Activated CD8-positive, alpha-beta memory T cell treated with anti-CD3 and anti-CD28 coated beads, Interleukin-2, amount 50 U/mL, for 24 hours (primary cell): ENCODE results near the gene COL21A1.

Experiments
- DNase-seq: peaks from one replicate; pipeline ENCODE4 v3.0.0-alpha.2; 2020; ENCODE audit errors: extremely low read depth

COL21A1 gene

DNA sequence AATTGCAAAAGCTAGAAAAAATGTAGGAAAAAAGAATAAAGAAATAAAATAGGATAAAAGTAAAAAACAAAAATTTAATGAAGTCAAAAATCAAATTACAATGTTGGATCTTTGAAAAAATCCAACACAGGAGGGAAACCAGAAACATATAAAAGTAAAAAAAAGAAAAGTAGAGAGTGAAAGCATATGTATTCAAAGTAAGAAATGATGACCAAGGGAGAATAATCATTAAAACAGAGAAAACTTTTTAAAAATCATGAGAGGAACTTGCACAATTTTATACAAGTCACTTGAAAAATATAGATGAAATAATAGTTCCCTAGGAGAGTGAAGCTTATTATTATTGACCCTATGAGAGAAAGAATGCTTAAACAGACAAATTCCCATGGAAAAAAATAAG is 138.2 kb downstream of the COL21A1 start:
- no peak for DNase-seq

DNA sequence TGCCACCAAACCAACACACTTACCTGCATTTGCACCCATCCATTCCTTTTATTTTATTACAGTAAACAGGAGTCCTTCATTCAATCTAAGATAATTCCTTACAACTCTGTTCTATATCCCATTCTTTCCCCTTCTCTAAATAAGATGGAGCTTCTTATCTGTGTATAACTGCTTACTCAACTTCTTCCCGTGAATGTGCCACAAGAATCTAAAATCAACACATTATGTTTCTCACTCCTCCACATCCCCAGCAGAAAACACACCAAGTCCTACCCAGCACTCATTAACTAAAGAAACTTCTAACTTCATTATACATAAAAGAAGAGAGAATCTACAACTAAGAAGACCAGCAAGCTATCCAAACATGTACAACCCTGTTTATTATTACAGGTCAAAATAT is 141.1 kb downstream of the COL21A1 start:
- DNase-seq = no peak

DNA sequence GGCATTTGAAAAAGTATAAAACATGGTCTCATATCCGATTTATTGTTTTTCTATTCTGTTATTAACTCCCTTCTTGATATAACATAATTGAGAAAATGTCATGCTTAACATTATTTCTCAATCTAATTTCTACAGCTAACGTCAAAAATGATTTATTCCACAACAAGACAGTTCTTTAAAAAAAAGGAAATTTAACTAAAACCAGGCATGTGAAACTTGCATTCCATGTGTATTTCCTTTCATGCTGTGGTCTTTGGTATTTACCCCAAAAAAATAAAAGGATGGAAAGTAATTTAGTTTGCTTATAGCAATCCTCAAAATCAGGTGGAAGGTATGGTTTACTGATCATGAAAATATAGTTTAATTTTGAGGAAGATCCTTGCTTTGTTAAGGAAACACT is 142.8 kb downstream of the COL21A1 start:
- no peak for DNase-seq

DNA sequence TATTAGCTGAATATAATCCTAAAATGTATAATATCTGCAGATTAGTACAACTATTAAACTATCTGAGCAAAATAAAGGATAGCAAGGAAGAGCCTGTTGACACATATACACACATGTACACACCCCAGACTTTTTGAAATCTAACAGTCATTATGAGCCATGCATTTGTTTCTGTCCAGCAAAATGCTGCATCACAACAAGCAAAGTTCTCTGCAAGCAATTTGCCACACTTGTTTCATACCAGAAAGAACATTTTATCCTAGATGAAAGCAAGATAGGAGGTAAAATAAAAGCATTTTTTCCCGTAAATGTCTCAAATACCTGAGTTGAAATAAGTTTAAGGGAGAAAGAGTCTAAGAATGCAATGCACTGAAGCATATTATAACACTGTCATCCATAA is 145.2 kb downstream of the COL21A1 start:
- DNase-seq = no peak

DNA sequence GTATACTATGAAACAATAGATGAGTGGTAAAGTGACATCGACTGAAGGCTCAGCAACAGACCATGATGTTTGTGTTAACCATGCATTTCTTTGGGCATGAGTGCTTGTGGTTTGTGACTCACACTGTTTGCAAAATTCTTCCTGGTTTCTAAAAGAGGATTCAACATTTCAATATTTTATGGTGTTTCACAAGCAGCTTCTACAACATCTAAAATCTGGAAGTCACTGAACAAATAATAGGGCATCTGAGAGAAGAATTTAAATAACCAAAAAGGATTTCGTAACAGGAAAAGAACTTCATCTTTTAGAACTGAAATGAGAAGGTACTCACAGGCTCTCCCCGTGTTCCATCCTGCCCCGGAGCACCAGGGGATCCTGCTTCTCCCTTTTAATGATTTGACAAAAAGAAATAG is 146.2 kb downstream of the COL21A1 start:
- DNase-seq = no peak

DNA sequence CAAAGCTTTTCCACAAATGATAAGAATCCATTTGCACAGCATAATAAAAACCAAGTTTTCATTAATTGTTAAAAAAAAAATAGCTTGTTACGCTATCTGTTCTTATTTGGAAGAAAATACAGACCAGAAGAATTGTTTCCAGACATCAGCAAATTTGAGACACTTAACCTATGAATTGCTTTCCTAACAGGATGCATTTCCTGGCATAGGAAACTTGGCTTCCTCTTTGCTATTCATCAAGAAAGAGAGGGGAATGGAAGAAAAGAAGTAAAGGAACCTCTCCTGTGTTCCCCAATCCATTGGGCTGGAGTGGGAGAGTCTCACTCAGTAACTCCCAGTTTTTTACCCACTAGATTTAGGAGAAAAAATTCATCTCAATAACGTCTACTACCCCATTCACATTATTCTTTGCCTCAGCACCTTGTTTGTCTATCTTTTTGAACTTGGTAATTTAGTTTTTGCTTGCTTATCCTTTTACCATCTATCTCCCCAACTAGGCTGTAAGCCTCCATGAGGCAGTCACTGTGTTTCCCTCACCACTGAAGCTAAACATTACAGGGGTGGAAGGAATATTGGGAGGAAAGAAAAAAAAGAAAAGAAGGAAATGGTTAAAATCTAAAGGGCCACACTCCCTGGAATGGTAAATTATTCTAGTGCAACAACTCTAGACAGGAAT is 150.3 kb downstream of the COL21A1 start:
- DNase-seq = no peak

DNA sequence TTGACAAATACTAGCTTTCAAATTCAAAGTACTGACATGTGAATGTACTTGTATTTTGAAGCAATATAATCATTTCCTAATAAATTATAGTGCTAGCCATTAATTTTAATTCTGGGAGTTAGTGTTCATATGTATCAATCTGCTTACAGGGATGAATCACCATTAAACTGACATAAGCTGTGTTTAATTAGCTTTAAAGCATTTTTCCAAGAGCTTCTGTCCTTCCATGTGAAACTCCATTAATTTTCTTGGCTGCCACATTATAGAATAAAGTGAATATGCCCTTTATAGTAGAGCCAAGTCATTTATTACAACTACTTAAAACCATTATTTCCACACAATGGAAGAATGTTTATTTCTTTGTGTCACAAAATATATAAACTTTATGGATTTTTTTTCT is 150.8 kb downstream of the COL21A1 start:
- no peak for DNase-seq

DNA sequence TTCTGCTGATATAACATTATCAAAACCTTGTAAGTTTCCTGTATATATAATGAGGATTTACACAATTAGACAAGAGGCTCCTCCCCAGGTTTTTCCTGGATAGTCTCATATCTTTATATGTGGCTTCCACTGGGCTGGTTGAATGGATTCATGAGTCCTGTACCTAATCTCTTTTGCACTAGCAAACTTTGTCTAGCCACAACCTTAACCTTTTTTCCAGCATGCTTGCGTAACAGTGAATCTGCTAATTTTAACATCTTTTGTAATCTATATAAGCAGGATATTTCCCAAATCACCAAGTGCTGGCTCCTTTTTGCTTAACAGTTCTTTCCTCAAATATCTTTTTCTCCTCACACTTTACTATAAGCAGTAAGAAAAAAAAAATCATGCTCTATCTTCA is 153.6 kb downstream of the COL21A1 start:
- no peak for DNase-seq

DNA sequence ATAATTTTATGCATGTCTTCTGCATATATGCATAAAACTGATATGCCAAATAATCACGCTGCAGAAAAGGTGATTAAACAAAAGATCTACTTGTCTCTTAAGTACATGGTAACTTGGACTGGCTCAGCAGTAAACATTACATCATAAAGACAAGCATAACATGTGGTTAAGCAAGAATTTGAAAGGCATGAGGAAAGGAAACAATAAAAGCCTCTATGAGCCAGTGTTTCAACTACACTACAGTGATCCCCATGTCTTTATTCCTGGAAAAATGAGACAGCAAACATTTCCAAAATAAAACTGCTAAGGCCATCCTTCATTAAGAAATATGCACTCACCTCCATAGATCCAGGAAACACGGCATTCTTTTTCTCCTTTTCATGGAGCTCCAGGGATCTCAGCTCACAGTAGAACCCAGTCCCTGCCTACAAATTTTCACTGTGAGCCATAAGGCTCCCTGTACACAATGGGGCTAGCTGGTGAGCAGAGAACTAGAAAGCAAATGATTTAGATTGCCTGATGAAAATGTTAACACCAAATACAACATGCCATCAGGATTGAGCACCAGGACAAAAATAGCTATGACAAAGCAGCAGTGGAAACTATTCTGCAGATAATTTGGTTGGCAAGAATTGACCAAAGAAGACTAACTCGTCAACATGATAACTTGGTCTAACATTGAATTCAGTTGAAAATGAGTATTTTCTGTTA is 156.1 kb downstream of the COL21A1 start:
- DNase-seq = no peak

DNA sequence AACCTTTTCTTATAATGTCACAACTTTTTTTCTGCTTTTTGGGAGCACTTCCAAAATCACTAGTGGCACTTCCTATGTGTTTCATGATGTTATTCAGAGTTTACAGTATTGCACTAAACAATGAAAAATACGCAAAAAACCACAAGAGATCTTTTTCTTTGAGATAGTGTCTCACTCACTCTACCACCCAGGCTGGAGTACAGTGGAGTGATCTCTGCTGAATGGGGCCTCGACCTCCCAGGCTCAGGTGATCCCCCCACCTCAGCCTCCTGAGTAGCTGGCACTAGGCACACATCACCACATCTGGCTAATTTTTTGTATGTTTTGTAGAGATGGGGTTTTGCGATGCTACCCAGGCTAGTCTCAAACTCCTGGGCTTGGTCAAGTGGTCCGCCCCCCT is 158.7 kb downstream of the COL21A1 start:
- no peak for DNase-seq

DNA sequence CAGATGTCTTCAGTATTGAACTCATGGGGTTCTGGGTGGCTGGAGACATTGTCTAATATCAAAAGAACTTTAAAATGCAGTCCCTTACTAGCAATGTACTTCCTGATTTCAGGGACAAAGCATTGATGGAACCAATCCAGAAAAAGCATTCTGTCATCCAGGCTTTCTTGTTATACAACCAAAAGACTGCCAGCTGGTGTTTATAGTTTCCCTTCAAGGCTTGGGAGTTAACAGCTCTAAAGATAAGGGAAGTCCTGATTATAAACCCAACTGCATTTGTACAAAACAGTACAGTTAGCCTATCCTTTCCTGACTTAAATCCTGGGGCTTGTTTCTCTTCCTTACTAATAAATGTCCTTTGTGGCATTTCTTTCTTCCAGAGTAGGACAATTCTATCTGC is 160.0 kb downstream of the COL21A1 start:
- no peak for DNase-seq

DNA sequence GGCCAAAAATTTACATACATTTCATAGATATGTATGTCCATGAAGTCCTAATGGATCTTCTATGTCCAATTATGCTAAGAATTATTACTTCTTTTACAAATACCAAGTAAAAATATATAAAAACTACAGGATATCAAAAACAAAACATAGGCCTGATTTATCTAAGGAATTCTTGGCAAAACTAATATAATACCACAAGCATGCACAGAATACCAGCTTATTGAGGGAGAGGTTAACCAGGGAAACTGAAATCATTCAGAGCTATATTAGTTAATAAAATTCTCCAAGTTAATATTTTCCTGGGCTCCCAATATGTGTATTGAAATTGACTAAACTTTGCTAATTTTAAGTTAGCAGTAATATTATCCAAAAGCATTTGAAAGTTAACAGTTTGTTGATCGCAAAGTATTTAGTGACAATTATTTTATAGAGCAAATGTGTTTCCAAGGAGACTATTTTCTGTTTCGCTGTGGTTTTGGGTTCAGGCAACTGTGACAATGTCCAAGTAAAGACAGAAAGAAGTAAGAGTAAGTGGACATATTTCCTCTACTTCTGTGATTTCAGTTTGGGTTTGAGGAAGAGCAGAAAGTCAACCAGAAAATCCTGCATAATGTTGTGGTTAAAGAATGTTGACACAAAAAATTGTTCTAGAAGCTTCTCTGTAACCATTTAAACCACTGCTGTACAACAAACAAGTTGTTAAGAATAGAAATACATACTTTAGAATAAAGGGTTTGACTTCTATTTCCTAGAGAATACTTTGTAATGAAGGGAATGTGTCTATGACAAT is 167.4 kb downstream of the COL21A1 start:
- DNase-seq = no peak

DNA sequence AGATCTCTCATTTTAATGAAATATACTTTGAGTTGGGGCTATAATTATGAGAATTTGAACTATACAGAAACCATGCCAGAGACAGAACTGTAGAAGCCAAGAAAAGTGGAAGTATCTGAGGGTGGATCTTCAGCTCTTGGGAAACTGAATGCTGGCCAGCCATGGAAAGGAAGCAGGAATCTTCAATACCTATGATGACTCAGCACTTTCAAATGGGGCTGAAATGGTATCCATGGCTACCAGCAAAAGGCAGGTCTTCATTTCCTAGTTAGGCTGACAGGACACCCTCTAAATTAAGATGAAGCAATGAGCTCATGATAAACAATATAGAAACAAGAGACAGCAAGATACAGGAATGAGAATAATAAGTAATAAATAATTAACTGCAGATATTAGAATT is 171.3 kb downstream of the COL21A1 start:
- DNase-seq = no peak

DNA sequence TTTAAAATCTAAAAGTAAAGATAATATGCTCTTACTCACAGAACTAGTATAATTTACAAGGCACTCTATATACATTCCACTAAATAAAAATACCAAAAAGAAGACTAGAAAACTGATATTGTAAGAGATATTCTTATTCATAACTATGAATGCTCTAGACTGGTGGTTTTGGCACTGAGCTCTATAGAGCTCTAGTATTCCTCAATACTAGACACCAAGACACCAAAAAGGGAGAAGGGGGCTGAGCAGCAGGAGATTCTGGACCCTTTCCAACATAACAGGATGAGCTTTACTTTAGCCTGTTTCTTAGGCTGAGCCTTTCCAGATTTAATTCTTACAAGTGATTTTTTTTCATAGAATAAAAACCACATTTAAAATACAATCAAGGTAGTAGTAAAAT is 173.6 kb downstream of the COL21A1 start:
- DNase-seq = no peak

DNA sequence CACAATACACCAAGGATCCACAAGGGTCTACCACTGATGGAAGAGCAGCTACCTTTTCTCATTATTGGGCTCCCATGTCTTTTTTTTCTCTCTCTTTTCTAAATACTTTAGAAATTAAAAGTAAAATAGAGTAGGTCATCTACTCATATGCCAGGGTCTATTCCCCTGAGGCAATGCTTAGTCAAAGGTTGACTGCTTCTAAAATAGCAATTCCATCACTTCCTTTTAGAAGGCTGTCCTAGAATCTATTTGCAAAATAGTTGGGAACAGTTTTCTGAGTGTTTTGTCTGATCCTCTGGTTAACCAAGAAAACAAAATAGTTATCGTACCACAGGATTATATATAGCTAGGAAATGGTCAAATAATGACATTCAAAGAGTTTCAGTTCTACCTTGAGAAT is 174.1 kb downstream of the COL21A1 start:
- no peak for DNase-seq

DNA sequence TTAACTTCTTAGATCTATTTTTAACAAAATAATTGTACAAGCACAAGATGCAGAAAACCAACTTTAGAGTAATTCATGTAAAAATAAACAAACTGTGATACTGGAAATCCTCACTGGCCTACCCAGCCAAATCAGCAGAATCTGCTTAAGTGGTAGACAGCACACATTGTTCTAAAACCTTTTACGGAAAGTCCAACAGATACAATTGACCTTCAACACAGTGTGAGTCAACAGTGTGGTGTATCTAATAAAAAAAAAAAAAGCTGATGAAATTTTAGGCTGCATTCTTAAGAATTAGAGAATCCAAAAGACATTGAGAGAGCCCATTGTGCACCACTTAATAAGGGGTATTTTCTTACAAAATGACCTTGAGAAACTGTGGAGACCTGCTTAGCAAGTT is 174.5 kb downstream of the COL21A1 start:
- DNase-seq = no peak

DNA sequence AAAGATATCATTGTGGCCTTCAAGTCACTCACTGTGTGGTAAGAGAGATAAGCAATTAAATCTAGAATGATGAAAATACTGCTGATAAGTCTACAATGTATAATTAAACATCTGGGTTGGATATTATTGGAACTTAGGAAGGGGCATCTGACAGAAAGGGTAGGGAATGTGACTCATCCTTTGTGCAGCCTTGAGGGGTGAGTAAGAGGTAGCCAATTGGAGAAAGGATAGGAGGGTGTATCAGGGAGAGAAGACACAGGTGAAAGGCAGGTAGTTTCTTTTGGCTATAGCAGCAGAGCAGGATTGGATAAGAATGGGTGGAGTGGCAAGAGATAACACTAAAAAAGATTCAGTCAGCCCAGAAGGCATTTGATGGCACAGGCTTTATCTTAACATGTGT is 182.0 kb downstream of the COL21A1 start:
- no peak for DNase-seq

DNA sequence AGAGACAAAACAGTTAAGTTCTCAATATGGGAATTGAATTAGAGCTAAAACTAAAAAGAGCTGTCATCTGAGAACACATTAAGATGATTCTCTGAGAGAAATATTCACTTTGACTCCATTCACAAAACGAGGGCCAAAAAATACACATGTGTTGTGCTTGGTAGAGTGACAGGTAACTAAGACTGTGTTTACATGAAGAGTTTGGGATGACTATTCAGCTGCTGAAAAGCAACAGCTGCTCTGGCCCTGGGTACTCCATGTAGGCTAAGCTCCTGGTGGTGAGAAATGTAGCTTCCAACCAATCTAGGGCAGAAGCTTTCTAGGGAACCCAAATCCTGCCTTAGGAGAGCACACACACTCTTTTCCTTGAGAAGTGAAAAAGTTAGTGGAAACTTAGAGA is 184.5 kb downstream of the COL21A1 start:
- DNase-seq = no peak

DNA sequence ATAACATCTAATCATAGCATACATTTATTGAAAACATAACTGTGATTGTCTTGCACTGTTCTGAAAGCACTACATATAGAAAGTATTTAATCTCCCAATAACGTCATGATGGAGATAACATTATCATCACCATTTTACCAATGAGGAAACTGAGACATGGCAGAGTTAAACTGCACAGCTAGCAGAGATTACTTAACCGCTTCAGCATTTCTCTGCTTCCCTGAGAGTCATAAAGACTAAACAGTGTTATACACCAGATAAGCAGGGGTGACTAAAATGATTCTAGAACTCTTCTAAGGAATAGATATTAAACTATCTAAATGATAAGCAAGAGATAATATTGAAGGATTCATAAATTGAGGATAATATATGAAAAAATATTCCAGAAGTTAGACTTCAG is 188.7 kb downstream of the COL21A1 start:
- DNase-seq = no peak

DNA sequence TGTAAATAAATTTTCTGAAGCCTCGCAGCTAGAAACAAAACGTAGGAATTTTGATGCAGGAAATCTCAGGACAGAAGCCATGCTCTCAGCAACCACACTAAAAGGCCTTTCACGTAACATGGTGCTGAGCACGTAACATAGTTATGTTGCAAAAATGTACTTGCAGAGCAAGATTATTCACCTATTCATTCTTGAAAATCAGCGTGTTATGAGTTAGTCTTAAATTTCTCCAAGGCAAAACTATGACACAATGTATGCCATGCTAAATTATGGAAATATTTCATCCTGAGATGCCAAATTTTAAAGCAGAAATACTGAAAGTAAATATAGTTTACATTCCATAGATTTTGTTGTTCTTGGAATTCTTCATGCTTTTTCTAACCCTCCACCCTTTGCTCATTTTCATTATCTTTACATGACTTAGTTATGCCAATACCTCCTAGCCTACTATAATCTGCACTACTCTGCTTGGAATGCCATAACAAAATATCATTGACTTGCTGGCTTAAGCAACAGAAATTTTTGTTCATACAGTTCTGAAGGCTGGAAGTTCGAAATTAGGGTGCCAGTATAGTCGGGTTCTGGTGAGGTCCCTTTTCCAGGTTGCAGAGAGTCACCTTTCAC is 192.2 kb downstream of the COL21A1 start:
- DNase-seq = no peak

DNA sequence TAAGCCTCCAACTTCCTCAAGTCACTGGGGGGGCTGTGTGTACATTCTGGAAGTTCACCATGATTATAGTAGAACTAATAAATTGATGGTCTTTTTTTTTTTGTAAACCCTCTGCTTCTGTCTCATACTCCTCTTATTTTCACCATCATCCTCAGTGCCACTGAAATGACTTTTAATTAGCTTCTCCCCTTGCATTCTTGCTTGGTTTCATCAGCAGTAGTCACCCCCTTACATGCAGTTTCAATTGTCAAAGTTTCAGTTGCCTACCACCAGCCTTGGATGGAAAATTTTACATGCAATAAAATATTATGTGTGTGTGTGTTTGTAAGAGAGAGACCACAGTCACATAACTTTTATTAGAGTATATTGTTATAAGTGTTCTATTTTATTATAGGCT is 196.2 kb downstream of the COL21A1 start:
- no peak for DNase-seq

DNA sequence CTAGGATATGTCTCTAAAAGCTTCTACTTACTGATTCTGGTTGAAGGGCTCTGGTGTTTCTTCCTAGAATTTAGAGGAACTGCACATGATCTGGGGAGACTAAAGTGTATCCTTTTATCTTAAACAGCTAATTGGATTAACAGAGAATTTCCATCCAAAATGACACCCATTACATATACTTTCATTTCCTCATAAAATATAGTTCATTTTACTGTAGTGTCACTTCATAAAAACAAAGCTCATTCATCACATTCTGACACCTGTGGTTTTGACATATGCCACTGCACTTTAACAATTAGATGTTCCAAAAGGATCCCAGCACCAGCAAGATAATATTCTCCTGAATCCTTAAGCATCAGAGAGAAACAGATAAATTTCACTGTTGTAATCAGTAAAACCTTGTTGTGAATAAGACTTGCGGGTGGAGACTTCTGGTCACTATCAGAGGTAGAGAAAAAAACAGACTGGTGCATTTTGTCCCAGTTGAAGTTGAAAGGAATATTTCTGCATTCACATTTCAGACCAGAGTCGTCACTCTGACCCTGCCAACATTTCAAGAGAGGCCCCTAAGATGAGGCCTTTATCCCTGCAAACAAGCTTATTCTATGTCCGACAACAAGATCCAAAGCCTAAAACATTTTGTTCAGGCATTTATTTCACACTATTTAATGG is 196.7 kb downstream of the COL21A1 start:
- DNase-seq = no peak
